ENCODE results near the gene MACROH2A2. TPM values are rescaled to one million over a fixed set of nuclear protein-coding genes. Genes with fewer than 3 reads are reported as not detected.

The MACROH2A2 gene
- total and polyA plus RNA-seq, 4 experiments from 2014 or later: 4.6 to 5.6 (median 5.1) TPM

GRCh38 chr10:70126700-70127395, 74.2 kb downstream of the MACROH2A2 start:
- Histone ChIP-seq H3K4me3 (ENCODE audit: low read length in 2 of 2) (no peak overlapping the region), H3K27ac (ENCODE audit: low read depth, low read length) (no peak overlapping the region), H3K27me3 (ENCODE audit: insufficient read depth, low read length) (no peaks in the 10 kb centered on the region), H3K9me3 (ENCODE audit: control insufficient read depth in 1 of 2, low read length in 2 of 2) (no peaks in the 10 kb centered on the region), H3K36me3 (ENCODE audit: insufficient read depth, low read length) (no peaks in the 10 kb centered on the region), H3K4me1 (ENCODE audit: insufficient read depth, low read length) (peaks cover 4% of the 10 kb centered on the region)
- intact Hi-C loops (cut with micrococcal nuclease): no loop called here
- Mint-ChIP-seq H3K27me3 (no peaks in the 10 kb centered on the region), H3K9me3 (no peaks in the 10 kb centered on the region), H3K36me3 (peaks cover 0 to 4% of the 10 kb centered on the region in 2 donors), H3K4me1 (peaks cover 0 to 9% (median 2%) of the 10 kb centered on the region in 4 donors), H3K27ac (no peak overlapping the region), H3K4me3 (peak overlapping the region in 1 of 8 donors; percentile 13)
- CTCF ChIA-PET (ENCODE audit: partially characterized antibody): interaction anchor here (1.0 to 5.5 kb wide), 3 partner anchors 9 to 19 kb away, joined by 3 to 27 read pairs (median 11); partner anchors contain the start of gene TYSND1
- POLR2A ChIA-PET (ENCODE audit: partially characterized antibody): no interaction called here
- no peak for DNase-seq

GRCh38 chr10:70130878-70131559, 78.4 kb downstream of the MACROH2A2 start:
- no peak for DNase-seq
- Mint-ChIP-seq H3K36me3 (peaks cover 0 to 8% of the 10 kb centered on the region in 2 donors), H3K4me1 (peaks cover 3 to 22% (median 11%) of the 10 kb centered on the region in 4 donors), H3K27me3 (no peaks in the 10 kb centered on the region), H3K9me3 (no peaks in the 10 kb centered on the region), H3K27ac (peak overlapping the region in 3 of 7 donors; percentile 51 to 60 (median 53)), H3K4me3 (peak overlapping the region in 4 of 8 donors; percentile 13 to 61 (median 24))
- ChIA-PET POLR2A (ENCODE audit: partially characterized antibody) (no interaction called here), CTCF (ENCODE audit: partially characterized antibody) (interaction anchor here (0.7 to 5.5 kb wide), 3 partner anchors 15 to 35 kb away, joined by 3 to 27 read pairs (median 3); no protein-coding TSS in a partner anchor)
- Histone ChIP-seq H3K27ac (ENCODE audit: low read depth, low read length) (no peak overlapping the region), H3K36me3 (ENCODE audit: insufficient read depth, low read length) (no peaks in the 10 kb centered on the region), H3K27me3 (ENCODE audit: insufficient read depth, low read length) (no peaks in the 10 kb centered on the region), H3K4me3 (ENCODE audit: low read length in 2 of 2) (no peak overlapping the region), H3K4me1 (ENCODE audit: insufficient read depth, low read length) (peaks cover 11% of the 10 kb centered on the region), H3K9me3 (ENCODE audit: control insufficient read depth in 1 of 2, low read length in 2 of 2) (no peaks in the 10 kb centered on the region)
- intact Hi-C loops (cut with micrococcal nuclease): no loop called here

- no peak for DNase-seq
- H3K27ac Mint-ChIP-seq: peak overlapping the region in 2 of 7 donors; percentile 17 to 85
- no peaks in the 10 kb centered on the region for H3K27me3 Mint-ChIP-seq
- H3K4me1 Mint-ChIP-seq: peaks cover 3 to 23% (median 12%) of the 10 kb centered on the region in 4 donors
- CTCF ChIA-PET (ENCODE audit: partially characterized antibody): no interaction called here
- H3K4me3 Mint-ChIP-seq: peak overlapping the region; percentile 56 to 90 (median 86)
- H3K27ac ChIP-seq (ENCODE audit: low read depth, low read length): no peak overlapping the region
- no peaks in the 10 kb centered on the region for H3K36me3 ChIP-seq (ENCODE audit: insufficient read depth, low read length)
- no peaks in the 10 kb centered on the region for H3K9me3 Mint-ChIP-seq
- H3K4me1 ChIP-seq (ENCODE audit: insufficient read depth, low read length): peaks cover 11% of the 10 kb centered on the region
- POLR2A ChIA-PET (ENCODE audit: partially characterized antibody): no interaction called here
- H3K4me3 ChIP-seq (ENCODE audit: low read length in 2 of 2): no peak overlapping the region
- H3K27me3 ChIP-seq (ENCODE audit: insufficient read depth, low read length): no peaks in the 10 kb centered on the region
- no peaks in the 10 kb centered on the region for H3K9me3 ChIP-seq (ENCODE audit: control insufficient read depth in 1 of 2, low read length in 2 of 2)
- intact Hi-C loops (cut with micrococcal nuclease): no loop called here
- H3K36me3 Mint-ChIP-seq: peaks cover 0 to 8% of the 10 kb centered on the region in 2 donors
Measured at GRCh38 chr10:70131560-70131937, 78.9 kb downstream of the MACROH2A2 start.

GRCh38 chr10:70132098-70133029, 79.7 kb downstream of the MACROH2A2 start, which contains the start of gene AIFM2:
Gene AIFM2, minus strand, starts transcription at chr10:70132825. Its CDS starts 8,741 bp downstream, at chr10:70124084.
- Mint-ChIP-seq H3K27ac (peak within 1 kb of the TSS; percentile 20 to 93 (median 77)), H3K9me3 (no peaks in the 10 kb centered on the region), H3K36me3 (peaks cover 0 to 8% of the 10 kb centered on the region in 2 donors), H3K4me1 (peaks cover 6 to 29% (median 15%) of the 10 kb centered on the region in 4 donors), H3K4me3 (peak within 1 kb of the TSS; percentile 71 to 94 (median 87)), H3K27me3 (no peaks in the 10 kb centered on the region)
- Histone ChIP-seq H3K27me3 (ENCODE audit: insufficient read depth, low read length) (no peaks in the 10 kb centered on the region), H3K4me3 (ENCODE audit: low read length in 2 of 2) (peak within 1 kb of the TSS; percentile 42 to 48), H3K36me3 (ENCODE audit: insufficient read depth, low read length) (no peaks in the 10 kb centered on the region), H3K9me3 (ENCODE audit: control insufficient read depth in 1 of 2, low read length in 2 of 2) (no peaks in the 10 kb centered on the region), H3K27ac (ENCODE audit: low read depth, low read length) (no peak within 1 kb of the TSS), H3K4me1 (ENCODE audit: insufficient read depth, low read length) (peaks cover 11% of the 10 kb centered on the region)
- ChIA-PET CTCF (ENCODE audit: partially characterized antibody) (no interaction called here), POLR2A (ENCODE audit: partially characterized antibody) (no interaction called here)
- intact Hi-C loops (cut with micrococcal nuclease): no loop called here
- DNase-seq: peak in 3 of 5 donors; percentile 14 to 33 (median 22)

GRCh38 chr10:70135046-70135445, 82.4 kb downstream of the MACROH2A2 start:
- CTCF ChIA-PET (ENCODE audit: partially characterized antibody): interaction anchor here (0.9 to 2.1 kb wide), 5 partner anchors 11 to 230 kb away, joined by 3 to 9 read pairs (median 4); partner anchors contain the start of gene TYSND1
- DNase-seq: no peak
- Histone ChIP-seq H3K4me3 (ENCODE audit: low read length in 2 of 2) (no peak overlapping the region), H3K9me3 (ENCODE audit: control insufficient read depth in 1 of 2, low read length in 2 of 2) (no peaks in the 10 kb centered on the region), H3K4me1 (ENCODE audit: insufficient read depth, low read length) (peaks cover 11% of the 10 kb centered on the region), H3K27me3 (ENCODE audit: insufficient read depth, low read length) (no peaks in the 10 kb centered on the region), H3K36me3 (ENCODE audit: insufficient read depth, low read length) (peaks cover 7% of the 10 kb centered on the region), H3K27ac (ENCODE audit: low read depth, low read length) (no peak overlapping the region)
- Mint-ChIP-seq H3K27ac (peak overlapping the region in 1 of 7 donors; percentile 76), H3K27me3 (no peaks in the 10 kb centered on the region), H3K9me3 (no peaks in the 10 kb centered on the region), H3K36me3 (peaks cover 8 to 9% of the 10 kb centered on the region in 2 donors), H3K4me3 (no peak overlapping the region), H3K4me1 (peaks cover 10 to 29% (median 16%) of the 10 kb centered on the region in 4 donors)
- intact Hi-C loops (cut with micrococcal nuclease): no loop called here
- POLR2A ChIA-PET (ENCODE audit: partially characterized antibody): interaction anchor here (2.2 kb wide), 1 partner anchor 11 kb away, joined by 10 read pairs; the partner anchor contains the start of gene TYSND1

- peak overlapping the region in 1 of 7 donors; percentile 41 for H3K27ac Mint-ChIP-seq
- no peak for DNase-seq
- CTCF ChIA-PET (ENCODE audit: partially characterized antibody): interaction anchor here (1.0 to 2.1 kb wide), 3 partner anchors 11 to 229 kb away, joined by 3 to 9 read pairs (median 4); partner anchors contain the start of gene TYSND1
- H3K4me1 Mint-ChIP-seq: peaks cover 10 to 26% (median 18%) of the 10 kb centered on the region in 4 donors
- Histone ChIP-seq H3K4me1 (ENCODE audit: insufficient read depth, low read length) (peaks cover 11% of the 10 kb centered on the region), H3K36me3 (ENCODE audit: insufficient read depth, low read length) (peaks cover 7% of the 10 kb centered on the region), H3K27ac (ENCODE audit: low read depth, low read length) (no peak overlapping the region), H3K27me3 (ENCODE audit: insufficient read depth, low read length) (no peaks in the 10 kb centered on the region), H3K4me3 (ENCODE audit: low read length in 2 of 2) (no peak overlapping the region), H3K9me3 (ENCODE audit: control insufficient read depth in 1 of 2, low read length in 2 of 2) (no peaks in the 10 kb centered on the region)
- peaks cover 11 to 14% of the 10 kb centered on the region in 2 donors for H3K36me3 Mint-ChIP-seq
- no peaks in the 10 kb centered on the region for H3K9me3 Mint-ChIP-seq
- intact Hi-C loops (cut with micrococcal nuclease): no loop called here
- POLR2A ChIA-PET (ENCODE audit: partially characterized antibody): interaction anchor here (2.2 kb wide), 1 partner anchor 10 kb away, joined by 10 read pairs; the partner anchor contains the start of gene TYSND1
- no peaks in the 10 kb centered on the region for H3K27me3 Mint-ChIP-seq
- H3K4me3 Mint-ChIP-seq: no peak overlapping the region
Measured at GRCh38 chr10:70135684-70136083, 83.0 kb downstream of the MACROH2A2 start.
